GM18907 (cell line): ENCODE results near the gene FXYD1.
A peak's percentile ranks its signal among the peaks of the same experiment; 100 is the strongest.
"Not testable (repeated sequence)": the region's sequence is repeated elsewhere in the genome, so short reads cannot be mapped to it uniquely, and the experiment has no call there.

Experiments used
- ATAC-seq: cut with Tn5 transposase; IDR thresholded peaks from one replicate; pipeline ENCODE4 v1.9.1; 2021; ENCODE audit warnings: mild to moderate bottlenecking, moderate library complexity; ENCODE audit not compliant: unreplicated experiment

The FXYD1 gene

DNA sequence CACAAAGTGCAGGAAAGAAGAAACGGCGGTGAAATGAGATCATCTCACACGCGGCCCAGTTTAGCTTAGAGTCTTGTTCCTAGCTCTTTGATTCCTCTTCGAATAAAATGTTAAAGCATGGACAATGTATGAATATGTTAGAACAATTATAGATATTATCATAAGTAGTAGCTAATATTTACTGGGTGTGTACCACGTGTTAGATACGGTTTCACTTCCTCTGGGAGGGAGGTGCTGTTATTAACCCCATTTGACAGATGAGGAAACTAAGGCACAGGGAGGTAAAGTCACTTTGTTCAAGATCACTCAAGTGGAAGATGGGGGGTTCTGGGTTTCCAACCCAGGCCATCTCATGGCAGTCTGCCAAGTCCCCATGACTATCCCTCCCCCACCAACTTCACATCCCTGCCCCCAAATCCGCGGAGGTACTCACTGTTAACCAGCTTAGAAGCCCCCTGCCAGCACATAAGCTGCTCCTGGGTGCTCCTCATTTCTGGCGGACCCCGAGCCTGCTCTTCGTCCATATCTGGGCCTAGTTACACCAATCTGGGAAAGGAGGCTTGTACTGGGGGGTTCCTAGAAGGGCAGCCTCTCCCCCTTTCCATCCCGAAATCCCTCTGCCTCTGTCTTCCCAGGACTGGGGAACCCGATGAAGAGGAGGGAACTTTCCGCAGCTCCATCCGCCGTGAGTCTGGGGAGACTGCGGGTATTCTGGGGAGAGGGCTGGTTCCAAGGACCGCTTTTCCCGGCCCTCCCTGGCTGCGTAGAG is 3.4 kb downstream of the FXYD1 start:
- no peak for ATAC-seq

DNA sequence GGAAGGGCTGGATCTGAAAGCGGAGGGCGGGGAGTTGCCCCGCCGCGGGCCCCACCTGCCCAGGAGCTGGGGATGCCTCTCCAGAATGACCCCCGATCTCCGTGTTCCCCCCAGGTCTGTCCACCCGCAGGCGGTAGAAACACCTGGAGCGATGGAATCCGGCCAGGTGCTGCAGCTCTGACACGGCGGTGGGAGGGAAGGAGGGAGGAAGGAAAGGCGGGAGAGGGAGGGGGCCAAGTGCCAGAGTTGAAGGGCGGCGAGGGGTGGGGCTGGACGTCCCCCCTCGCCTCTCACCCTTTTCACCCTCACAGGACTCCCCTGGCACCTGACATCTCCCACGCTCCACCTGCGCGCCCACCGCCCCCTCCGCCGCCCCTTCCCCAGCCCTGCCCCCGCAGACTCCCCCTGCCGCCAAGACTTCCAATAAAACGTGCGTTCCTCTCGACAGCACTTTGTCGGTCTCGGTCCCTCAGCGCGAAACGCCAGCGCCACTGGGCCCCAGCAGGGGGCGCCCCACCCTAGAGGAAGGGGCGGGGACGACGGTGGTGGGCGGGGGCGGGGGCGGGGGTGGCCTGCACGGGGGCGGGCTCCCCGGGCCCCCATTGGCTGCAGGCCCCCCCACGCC is 4.1 kb downstream of the FXYD1 start:
- ATAC-seq = no peak

DNA sequence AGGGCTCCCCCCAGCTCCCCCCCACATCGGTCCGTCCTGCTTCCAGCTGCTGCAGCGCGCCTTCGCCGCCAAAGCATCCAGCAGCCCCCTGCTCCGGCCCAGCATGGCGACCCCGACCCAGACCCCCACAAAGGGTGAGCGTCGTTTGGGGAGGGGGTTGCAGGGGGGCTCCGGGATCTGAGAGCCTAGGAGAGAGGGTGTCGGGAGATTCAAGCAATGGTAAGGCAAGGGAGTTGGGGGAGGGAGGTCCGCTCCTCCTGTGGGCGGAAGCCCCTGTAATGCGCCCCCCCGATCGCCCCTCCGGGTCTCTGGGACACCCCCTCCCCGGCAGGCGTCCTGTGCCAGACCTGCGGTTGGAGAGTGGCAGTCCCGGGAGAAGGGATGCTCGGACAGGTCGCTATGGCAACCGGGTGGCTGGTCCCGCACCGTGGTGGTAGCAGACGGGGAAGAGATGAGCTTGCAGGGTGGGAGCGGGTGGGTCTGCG is 4.6 kb downstream of the FXYD1 start, which contains the start of gene FXYD7:
TSS of gene FXYD7 (plus strand) at position 25 of the 485 bp plus-strand sequence. CDS start at position 104, 79 bp downstream.
- ATAC-seq = no peak

DNA sequence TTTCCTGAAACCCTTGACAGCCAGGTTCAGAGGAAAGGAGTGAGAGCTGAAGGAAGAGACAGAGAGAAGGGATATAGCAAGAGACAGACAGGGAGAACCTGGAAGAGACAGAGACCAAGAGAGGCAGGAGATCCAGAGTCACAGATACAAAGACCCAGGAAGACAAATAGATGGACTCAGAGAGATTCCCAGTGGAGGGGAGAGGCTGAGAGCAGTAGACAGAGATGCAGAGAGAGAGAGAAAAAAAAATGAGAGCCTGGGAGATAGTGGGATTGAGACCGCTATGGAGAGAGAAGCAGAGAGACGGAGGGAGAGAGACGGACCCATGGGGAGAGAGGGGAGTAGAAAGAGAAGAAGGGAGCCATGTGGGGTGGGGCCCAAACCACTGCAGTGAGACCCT is 5.2 kb downstream of the FXYD1 start:
- no peak for ATAC-seq

DNA sequence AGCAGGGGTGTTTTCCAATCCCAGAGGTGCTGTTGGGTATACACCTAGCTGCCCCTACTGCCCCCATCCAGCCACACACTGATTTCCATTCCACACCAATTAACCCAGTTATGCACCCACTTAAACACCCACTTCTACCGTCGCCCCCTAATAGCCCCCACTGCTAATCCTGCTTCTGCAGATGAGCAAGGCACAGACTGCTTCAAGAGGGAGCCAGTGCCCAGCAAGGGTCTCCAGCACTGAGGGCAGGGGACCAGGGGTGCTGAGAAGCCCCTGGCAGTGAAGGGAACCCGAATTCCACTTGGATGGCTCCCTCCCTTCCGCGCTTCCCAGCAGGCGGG is 5.6 kb downstream of the FXYD1 start:
- no peak for ATAC-seq

DNA sequence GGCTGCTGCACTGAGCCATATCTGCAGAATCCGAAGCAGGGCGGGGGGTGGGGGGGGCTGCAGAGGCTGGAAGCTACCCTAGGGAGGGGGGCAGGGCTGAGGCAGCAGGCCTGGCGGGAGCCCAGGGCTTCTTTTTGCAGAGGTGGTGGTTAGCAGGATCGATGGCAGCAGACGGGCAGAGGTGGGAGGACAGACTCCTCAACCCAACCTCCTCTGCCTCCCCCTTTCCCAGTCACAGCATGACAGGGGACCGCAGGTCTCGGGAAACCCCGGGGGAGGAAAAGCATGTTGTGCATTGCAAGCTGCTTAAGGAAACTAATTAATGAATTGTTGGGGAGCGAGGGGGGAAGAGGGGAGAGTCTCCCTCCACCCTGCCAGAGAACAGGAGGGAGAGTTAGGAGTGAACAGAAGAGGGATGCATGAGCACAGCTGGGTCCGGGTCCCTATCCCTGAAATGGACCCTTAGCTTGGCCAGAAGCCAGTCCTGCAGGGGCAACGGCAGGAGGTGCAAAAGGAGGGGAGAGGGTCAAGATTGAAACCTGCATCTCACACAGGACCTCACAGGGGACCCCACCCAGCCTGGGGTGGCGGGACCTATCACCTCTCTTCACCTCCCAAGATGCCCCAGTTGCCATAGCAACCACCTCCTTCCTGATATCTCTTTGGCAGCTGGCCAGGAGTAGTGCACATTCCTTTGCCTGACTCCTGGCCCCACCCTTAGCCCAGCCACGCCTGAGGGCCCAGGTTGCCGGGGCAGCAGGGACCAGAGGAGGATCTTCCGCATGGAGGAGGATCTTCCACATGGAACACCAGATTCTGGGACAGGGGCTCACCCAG is 6.2 kb downstream of the FXYD1 start:
- ATAC-seq = no peak

DNA sequence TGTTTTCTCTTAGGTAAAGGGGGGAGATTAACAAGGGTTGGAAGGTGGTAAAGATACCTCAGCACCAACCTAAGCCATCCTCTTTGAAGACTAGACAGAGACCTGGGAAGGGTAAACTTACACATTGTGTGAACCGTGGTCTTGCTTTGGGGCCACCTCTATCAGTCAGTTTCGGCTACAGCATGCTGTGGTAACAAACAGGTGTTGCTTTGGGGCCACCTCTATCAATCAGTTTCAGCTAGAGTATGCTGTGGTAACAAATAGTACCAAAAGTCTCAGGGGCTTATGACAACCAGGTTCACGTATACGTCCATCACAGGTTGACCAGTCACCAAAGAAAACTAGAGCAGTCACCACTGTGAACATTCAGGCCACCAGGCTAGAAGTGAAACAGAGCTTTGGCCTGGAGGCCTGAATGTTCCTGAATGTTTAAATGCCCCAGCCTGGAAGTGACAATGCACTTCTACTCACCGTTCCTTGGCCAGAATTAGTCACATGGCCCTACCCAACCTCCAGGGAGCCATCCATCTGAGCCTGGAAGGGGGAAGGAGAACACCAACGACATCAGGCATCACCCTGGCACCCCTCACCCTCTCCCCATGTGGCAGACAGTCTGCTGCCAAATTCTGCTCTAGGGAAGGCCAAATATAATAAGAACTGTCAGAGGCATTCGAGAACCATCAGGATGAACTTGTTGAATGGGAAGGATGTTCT is 8.3 kb downstream of the FXYD1 start:
- ATAC-seq = no peak

DNA sequence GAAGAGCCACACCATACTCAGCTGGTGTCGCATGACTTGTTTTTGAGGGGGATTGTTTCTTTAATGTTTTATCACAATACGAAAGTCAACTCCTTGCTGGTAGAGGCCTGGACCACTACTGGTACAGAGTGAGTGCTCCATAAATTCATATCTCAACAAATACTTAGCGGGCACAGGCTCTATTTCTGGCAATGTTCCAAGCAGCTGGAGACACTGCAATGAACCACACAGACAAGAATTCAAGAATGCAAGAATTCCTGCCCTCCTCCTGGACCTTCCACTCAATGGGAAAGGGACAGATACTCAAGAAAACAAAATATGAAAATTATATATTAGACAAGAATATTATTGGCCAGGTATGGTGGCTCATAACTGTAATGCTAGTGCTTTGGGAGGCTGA is 10.8 kb downstream of the FXYD1 start:
- ATAC-seq = no peak

DNA sequence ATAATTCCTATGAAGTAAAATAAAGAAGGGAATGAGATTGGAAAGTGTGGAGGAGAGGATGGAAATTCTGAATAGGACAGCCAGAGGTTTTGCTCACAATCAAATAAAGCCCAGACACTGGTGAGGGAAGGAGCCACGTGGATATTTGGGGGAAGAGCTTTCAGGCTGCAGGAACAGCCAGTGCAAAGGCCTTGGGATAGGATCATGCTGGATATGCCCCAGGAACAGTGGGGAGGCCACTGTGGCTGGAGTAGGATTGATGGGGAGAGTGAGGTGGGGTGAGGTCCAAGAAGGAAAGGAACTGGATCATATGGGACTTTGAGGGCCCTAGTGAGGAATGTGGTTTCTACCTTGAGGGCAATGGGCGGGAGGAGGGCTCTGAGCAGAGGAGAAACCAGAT is 11.8 kb downstream of the FXYD1 start:
- ATAC-seq = no peak

DNA sequence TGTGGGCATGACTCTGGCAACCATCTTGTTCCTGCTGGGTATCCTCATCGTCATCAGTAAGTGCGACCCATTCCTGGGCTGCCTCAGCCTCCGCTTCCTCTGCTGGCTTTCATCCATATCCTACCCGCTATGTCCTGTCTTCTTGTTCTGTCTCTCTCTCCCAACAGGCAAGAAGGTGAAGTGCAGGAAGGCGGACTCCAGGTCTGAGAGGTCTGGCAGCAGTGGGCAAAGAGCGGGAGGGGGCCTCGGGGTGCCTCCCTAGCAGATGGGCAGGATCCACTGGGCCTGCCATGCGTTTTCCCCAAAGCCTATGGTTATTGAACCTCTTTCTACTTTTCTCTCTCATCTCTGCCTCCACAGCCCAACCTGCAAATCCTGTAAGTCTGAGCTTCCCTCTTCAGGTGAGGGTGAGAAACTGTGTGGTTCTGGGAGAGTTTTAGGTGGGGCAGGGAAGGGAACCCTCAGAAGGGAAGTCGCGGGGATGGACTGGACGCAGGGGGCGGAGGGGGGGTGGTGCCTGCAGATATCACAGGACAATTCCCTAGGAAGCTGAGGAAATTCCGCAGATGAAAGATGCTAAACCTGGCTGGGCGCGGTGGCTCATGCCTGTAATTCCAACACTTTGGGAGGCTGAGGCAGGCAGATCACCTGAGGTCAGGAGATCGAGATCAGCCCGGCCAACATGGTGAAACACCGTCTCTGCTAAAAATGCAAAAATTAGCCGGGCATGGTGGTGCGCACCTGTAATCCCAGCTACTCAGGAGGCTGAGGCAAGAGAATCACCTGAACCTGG is 12.8 kb downstream of the FXYD1 start:
- ATAC-seq = no peak

DNA sequence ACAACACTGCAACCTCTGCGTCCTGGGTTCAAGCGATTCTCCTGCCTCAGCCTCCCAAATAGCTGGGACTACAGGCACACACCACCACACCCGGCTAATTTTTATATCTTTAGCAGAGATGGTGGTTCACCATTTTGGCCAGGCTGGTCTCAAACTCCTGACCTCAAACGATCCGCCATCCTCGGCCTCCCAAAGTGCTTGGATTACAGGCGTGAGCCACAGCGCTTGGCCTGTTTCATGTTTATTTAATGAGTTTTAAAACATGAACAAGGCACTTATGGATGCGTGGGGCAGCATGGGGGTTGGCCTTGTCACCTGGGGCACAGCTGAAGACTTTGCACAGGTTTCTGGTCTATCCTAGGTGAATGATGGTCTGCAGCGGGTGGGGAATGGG is 14.5 kb downstream of the FXYD1 start:
- ATAC-seq = not testable (repeated sequence)

DNA sequence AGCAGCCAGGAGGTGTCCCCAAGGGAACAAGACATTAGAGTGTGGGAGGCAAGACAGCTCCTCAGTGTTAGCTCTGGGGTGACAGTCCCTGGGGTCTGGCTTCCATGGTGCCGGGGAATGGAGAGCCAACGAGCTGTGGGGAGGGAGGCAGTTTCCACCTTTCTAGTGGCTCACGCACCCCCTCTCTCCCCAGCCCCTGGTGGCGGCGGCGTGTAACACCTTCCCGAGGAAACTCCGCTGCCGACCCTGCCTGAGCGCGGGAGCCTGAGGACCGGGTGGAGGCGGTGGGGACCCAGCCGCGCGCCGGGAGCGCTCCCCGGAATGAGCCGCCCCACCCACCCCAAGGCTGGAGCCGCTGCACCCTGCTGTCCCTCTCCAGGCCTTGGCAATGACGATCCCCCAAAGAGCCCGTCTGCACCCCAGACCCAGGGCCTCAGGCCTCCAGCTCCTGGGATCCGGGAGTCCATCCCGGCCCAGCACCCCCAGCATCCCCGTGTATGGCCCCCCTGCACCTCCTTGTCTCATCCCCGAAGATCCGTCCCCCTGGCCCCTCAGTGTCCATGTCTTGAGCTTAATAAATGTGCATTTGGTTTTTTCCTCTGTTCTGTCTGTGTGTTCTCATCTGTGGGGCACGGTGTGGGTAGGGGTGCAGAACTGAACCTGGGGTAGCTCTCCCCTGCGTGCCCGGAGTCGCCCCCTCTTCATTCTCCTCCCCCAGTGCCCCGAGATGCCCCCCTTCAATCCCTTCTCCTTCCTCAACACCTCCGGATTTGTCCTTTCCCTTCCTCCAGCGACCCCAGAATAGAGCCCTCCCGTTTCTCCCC is 15.3 kb downstream of the FXYD1 start:
- ATAC-seq = no peak

DNA sequence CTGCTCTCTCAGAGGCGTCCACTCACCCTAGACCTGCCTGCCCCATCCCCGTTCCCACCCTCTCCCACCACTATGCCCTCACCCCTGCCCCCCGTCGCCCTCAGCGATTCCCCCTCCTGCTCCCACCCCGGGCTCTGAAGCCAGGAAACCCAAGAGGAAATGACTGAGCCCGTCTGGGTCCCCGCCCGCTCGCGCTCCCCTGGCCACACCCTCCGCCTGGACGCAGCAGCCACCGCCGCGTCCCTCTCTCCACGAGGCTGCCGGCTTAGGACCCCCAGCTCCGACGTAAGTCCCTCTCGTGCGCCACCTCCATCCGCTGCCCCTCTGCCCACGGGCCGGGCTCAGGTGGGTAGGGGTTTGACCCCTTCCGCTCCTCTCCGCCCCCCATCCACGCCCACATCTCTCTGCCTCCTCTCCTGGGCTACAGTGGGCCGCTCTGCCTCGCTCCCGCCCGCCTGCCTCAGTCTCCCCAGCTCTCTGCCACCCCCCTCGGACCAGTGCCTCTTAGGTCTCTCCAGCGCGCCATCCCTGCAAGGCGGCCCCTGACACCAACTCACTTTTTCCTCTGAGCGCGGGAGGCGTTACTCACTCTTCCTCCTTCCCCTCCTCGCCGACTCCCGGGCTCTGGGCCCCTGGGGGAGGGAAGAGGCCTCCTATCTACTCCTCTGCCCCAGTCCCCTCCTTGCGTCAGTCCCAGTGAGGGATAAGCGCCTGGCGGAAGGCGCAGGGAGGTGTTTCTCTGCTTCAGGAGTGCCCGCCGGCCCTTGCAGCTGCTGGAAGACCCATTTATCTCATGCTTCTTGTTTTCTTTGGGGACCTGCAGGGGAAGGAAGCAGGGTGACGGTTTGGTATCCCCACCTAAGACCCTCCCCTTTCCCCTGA is 16.1 kb downstream of the FXYD1 start, which contains the start of gene FXYD5:
TSS of gene FXYD5 (plus strand) at position 211 of the 882 bp plus-strand sequence. CDS start 816 bp downstream, outside the sequence.
- ATAC-seq = peak; percentile 44

DNA sequence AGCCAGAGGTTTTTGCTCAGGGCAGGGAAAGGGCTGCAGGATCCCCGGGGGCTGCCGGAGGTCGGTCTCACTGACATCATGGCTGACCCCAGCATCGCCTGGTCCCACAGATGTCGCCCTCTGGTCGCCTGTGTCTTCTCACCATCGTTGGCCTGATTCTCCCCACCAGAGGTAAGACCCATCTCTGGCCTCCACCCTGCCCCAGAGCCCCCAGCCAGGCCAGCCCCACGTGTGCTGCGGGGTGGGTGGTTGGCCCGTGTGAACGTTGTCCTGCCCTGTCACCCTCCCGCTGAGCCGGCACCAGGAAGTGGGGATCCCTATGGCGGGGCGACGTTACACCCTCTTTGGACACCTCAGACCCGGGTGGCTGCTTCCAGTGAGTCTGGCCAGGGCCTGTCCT is 16.8 kb downstream of the FXYD1 start:
- ATAC-seq = peak; percentile 36

DNA sequence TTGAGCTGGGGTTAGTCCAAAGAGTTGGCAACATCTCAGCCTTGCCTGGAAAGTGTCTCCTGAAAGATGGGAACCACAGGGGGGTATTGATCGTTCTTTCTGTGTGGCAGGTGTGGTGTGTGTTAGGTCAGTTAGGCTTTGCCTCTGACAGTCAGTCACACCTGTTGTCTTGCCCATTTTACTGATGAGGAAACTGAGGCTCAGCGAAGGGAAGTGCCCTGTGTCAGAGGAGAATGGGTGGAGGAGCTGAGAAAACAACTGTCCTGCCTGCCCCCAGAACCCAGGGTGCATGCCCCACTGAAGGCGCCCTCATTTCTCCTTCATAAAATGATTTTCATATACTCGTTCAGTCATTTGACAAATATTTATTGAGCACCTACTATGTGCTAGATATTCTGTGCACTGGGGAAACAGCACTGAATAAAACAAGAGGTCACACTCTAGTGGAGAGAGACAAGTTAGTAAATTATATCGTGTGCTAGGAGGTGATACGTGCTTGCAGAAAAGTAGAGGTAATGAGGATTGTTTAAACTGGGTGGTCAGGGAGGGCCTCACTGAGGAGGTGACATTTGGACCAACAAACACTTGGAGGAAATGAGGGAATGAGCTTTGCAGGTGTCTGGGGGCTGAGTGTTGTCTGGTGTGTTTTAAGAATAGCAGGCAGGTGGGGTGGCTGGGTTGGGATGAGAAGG is 17.5 kb downstream of the FXYD1 start:
- no peak for ATAC-seq

DNA sequence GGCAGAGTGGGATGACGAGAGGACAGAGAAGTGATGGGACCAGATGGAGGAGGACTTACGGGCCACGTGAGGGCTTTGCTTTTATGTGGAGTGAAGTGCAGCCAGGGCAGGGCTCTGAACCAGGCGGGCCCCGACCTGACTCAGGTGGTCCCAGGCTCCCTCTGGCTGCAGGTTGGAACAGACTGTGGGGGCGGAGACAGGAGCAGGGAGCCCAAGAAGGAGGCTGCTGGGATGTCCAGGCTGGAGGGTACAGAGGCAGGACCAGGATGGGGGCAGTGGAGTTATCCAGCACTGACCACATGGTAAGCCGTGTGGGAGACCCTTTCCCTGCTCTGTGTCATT is 18.0 kb downstream of the FXYD1 start:
- ATAC-seq = no peak

DNA sequence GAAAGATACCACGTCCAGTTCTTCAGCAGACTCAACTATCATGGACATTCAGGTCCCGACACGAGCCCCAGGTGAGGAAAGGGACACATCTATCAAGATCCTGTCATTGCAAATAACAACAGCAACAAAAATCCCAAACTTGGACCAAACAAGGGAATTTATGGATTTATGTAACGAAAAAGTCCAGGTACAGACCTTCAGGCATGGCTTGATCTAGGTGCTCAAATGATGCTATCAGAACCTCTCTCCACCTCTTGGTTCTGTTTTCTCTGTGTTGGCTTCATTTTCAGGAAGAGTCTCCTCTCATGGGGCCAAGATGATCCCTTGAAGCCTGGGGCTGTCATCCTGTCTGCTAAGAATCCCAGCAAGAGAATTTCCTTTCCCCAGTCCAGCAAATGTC is 18.8 kb downstream of the FXYD1 start:
- ATAC-seq = no peak

DNA sequence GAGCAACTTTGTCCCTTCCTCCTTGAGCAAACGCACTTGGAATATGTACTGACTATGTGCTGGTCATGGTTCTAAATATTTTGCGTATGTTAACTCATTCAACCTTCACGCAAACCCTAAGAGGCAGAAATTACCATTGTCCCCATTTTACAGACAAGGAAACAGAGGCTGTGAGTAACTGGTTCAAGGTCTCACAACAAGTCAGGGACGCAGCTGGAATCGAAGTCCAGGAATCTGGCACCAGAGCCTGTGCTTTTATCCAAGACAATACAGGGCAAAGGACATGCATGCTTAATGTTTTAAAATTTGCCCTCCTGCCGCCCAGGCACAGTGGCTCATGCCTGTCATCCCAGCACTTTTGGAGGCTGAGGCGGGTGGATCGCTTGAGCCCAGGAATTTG is 21.0 kb downstream of the FXYD1 start:
- ATAC-seq = no peak
